OCI-LY1 (cell line): ENCODE results near the gene GAP43.
A peak's percentile ranks its signal among the peaks of the same experiment; 100 is the strongest.

Experiments
- H2AFZ ChIP-seq: fragments of 200-600 bp; sonication (generic), shearing (Covaris generic); 2 replicates; pipeline ENCODE4 v1.6.0; 2014; ENCODE audit warnings: antibody characterized with exemption, mild to moderate bottlenecking, low read length
- H3F3A ChIP-seq: fragments of 200-600 bp; sonication (generic), shearing (Covaris generic); 2 replicates; pipeline ENCODE4 v1.6.0; 2014; ENCODE audit warnings: mild to moderate bottlenecking, antibody characterized with exemption, low read length, moderate library complexity; ENCODE audit not compliant: insufficient read depth
- H3K27ac ChIP-seq: fragments of 200-600 bp; sonication (generic); 2 replicates; pipeline ENCODE4 v1.5.1; 2014; ENCODE audit warnings: low read length, mixed run types, mild to moderate bottlenecking, low read depth; ENCODE audit not compliant: poor library complexity, severe bottlenecking
- H3K27me3 ChIP-seq: fragments of 200-600 bp; sonication (generic); 2 replicates; pipeline ENCODE4 v1.6.0; 2014; ENCODE audit warnings: antibody characterized with exemption, mild to moderate bottlenecking, low read length, moderate library complexity; ENCODE audit not compliant: insufficient read depth
- H3K36me3 ChIP-seq: fragments of 200-600 bp; sonication (generic); 2 replicates; pipeline ENCODE4 v1.6.1; 2014; ENCODE audit warnings: mild to moderate bottlenecking, antibody characterized with exemption, low read length, moderate library complexity, mixed read lengths; ENCODE audit not compliant: insufficient read depth
- H3K4me1 ChIP-seq: fragments of 200-600 bp; sonication (generic); 2 replicates; pipeline ENCODE4 v1.5.1; 2014; ENCODE audit warnings: mild to moderate bottlenecking, low read length, moderate library complexity; ENCODE audit not compliant: insufficient read depth, severe bottlenecking
- H3K4me2 ChIP-seq: fragments of 200-600 bp; sonication (generic), shearing (Covaris generic); 2 replicates; pipeline ENCODE4 v1.6.1; 2014; ENCODE audit warnings: low read length
- H3K4me3 ChIP-seq: fragments of 200-600 bp; sonication (generic); 2 replicates; pipeline ENCODE4 v1.5.1; 2014; ENCODE audit warnings: low read length, low read depth, mild to moderate bottlenecking, mixed read lengths; ENCODE audit not compliant: poor library complexity, severe bottlenecking
- H3K79me2 ChIP-seq: fragments of 200-600 bp; shearing (Covaris generic); 2 replicates; pipeline ENCODE4 v1.6.1; 2016; ENCODE audit warnings: mixed run types, low read length, mixed read lengths; ENCODE audit not compliant: insufficient read depth
- H3K9ac ChIP-seq: fragments of 200-600 bp; sonication (generic), shearing (Covaris generic); 2 replicates; pipeline ENCODE4 v1.6.1; 2014; ENCODE audit warnings: mild to moderate bottlenecking, low read length, mixed read lengths
- H3K9me2 ChIP-seq: fragments of 200-600 bp; sonication (generic), shearing (Covaris generic); 2 replicates; pipeline ENCODE4 v1.6.1; 2014; ENCODE audit warnings: low read depth, mild to moderate bottlenecking, low read length, mixed read lengths
- H3K9me3 ChIP-seq: fragments of 200-600 bp; shearing (Covaris generic); 2 replicates; pipeline ENCODE4 v1.6.1; 2014; ENCODE audit warnings: low read length, mixed read lengths
- H4K20me1 ChIP-seq: fragments of 200-600 bp; sonication (generic), shearing (Covaris generic); 2 replicates; pipeline ENCODE4 v1.6.0; 2016; ENCODE audit warnings: mild to moderate bottlenecking, low read length; ENCODE audit not compliant: insufficient read depth
- CTCF ChIP-seq: fragments of 200-600 bp; sonication (generic), shearing (Covaris generic); IDR thresholded peaks from 2 replicates; pipeline ENCODE4 v1.5.1; 2017; ENCODE audit warnings: mild to moderate bottlenecking, antibody characterized with exemption, low read length, moderate library complexity, mixed read lengths
- EZH2 ChIP-seq: fragments of 200-600 bp; sonication (generic), shearing (Covaris generic); IDR thresholded peaks from 2 replicates; pipeline ENCODE4 v1.8.0; 2017; ENCODE audit warnings: borderline replicate concordance, mixed run types, mild to moderate bottlenecking, antibody characterized with exemption, low read length, moderate library complexity, mixed read lengths

The GAP43 gene

GRCh38 chr3:115658032-115658336, 34.7 kb downstream of the GAP43 start:
- no peak overlapping the region for H3K27ac ChIP-seq
- H4K20me1 ChIP-seq, result no peaks in the 10 kb centered on the region

GRCh38 chr3:115658337-115659181, 35.2 kb downstream of the GAP43 start:
- Histone ChIP-seq H3K27ac (peak overlapping the region; percentile 41), H3K27me3 (no peaks in the 10 kb centered on the region), H3K9ac (peak overlapping the region; percentile 73), H3F3A (peaks cover 6% of the 10 kb centered on the region; the same call in 1 of the 2 replicates), H2AFZ (peak overlapping the region; percentile 98), H3K36me3 (no peaks in the 10 kb centered on the region), H3K4me3 (peak overlapping the region; percentile 71), H3K9me3 (no peaks in the 10 kb centered on the region), H4K20me1 (no peaks in the 10 kb centered on the region), H3K4me2 (peak overlapping the region; percentile 88), H3K4me1 (peaks cover 23% of the 10 kb centered on the region), H3K79me2 (no peaks in the 10 kb centered on the region), H3K9me2 (no peaks in the 10 kb centered on the region)
- TF ChIP-seq CTCF, result no peak
- TF ChIP-seq EZH2, result no peak

More at GRCh38 chr3:115658032-115658336, 34.7 kb downstream of the GAP43 start:
- Histone ChIP-seq H3K79me2 (no peaks in the 10 kb centered on the region), H3K36me3 (no peaks in the 10 kb centered on the region), H2AFZ (peak overlapping the region; percentile 98), H3K4me1 (peaks cover 23% of the 10 kb centered on the region), H3K27me3 (no peaks in the 10 kb centered on the region), H3K9ac (peak overlapping the region; percentile 73), H3K9me2 (no peaks in the 10 kb centered on the region), H3K4me3 (peak overlapping the region; percentile 71), H3K9me3 (no peaks in the 10 kb centered on the region), H3F3A (peaks cover 6% of the 10 kb centered on the region; the same call in 1 of the 2 replicates), H3K4me2 (peak overlapping the region; percentile 88)
- no peak for TF ChIP-seq CTCF

GRCh38 chr3:115659253-115660220, 36.2 kb downstream of the GAP43 start:
- peaks cover 23% of the 10 kb centered on the region for H3K4me1 ChIP-seq
- H3K27me3 ChIP-seq, result no peaks in the 10 kb centered on the region
- no peaks in the 10 kb centered on the region for H3K36me3 ChIP-seq
- H3F3A ChIP-seq, result peaks cover 6% of the 10 kb centered on the region; the same call in 1 of the 2 replicates
- H2AFZ ChIP-seq, result peak overlapping the region; percentile 98; the same call in 1 of the 2 replicates
- H3K4me3 ChIP-seq, result peak overlapping the region; percentile 71
- no peaks in the 10 kb centered on the region for H3K79me2 ChIP-seq
- no peaks in the 10 kb centered on the region for H4K20me1 ChIP-seq
- H3K4me2 ChIP-seq, result peak overlapping the region; percentile 88
- H3K9me3 ChIP-seq, result no peaks in the 10 kb centered on the region
- no peaks in the 10 kb centered on the region for H3K9me2 ChIP-seq
- H3K27ac ChIP-seq, result peak overlapping the region; percentile 41
- no peak for TF ChIP-seq EZH2
- no peak for TF ChIP-seq CTCF
- H3K9ac ChIP-seq, result no peak overlapping the region; the same call in 1 of the 2 replicates
